Prostate gland (tissue), 2 donors: Measurements from ENCODE around the gene IQCM.

Experiments used
- POLR2A ChIP-seq: fragments of 450-650 bp; IDR thresholded peaks from one replicate; pipeline ENCODE4 v1.6.1; 2016; ENCODE audit warnings: antibody characterized with exemption, mild to moderate bottlenecking
- POLR2AphosphoS5 ChIP-seq: sonication (generic); formaldehyde crosslinking; IDR thresholded peaks from one replicate; pipeline ENCODE4 v1.6.1; 2017; ENCODE audit warnings: antibody characterized with exemption
- TF ChIP-seq, protein P1 (sequence below), 4 experiments: fragments of 200-600 bp in 2 of 4; fragments of 450-650 bp in 2 of 4; sonication (generic) in 2 of 4; IDR thresholded peaks; 1 replicate in 3 of 4; 2 replicates in 1 of 4; pipeline ENCODE4 v1.5.1; 2016 to 2019; ENCODE audit warnings: antibody characterized with exemption in 4 of 4, mild to moderate bottlenecking in 2 of 4, moderate library complexity in 2 of 4

DNA sequence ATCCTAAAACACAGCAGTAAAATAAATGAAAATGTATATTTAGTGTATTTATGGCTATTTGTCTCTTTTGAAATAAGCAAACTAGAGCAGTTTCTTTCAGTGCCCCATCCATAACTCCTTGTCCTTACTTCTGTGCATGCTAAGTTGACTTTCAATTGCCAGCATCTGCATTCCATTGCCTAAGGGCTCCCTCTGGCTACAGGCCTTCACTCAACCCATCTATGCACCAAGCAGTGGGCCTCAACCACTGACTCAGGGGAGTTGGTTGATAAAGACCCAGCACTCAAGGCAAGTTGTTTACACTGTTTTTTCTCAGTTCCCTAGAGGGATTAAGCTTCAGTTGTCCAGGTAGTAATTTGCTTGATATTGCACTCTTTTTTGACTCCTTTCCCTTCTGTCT lies 265.7 kb downstream of the IQCM start:
- no peak for TF ChIP-seq POLR2AphosphoS5
- TF ChIP-seq, protein P1, sequence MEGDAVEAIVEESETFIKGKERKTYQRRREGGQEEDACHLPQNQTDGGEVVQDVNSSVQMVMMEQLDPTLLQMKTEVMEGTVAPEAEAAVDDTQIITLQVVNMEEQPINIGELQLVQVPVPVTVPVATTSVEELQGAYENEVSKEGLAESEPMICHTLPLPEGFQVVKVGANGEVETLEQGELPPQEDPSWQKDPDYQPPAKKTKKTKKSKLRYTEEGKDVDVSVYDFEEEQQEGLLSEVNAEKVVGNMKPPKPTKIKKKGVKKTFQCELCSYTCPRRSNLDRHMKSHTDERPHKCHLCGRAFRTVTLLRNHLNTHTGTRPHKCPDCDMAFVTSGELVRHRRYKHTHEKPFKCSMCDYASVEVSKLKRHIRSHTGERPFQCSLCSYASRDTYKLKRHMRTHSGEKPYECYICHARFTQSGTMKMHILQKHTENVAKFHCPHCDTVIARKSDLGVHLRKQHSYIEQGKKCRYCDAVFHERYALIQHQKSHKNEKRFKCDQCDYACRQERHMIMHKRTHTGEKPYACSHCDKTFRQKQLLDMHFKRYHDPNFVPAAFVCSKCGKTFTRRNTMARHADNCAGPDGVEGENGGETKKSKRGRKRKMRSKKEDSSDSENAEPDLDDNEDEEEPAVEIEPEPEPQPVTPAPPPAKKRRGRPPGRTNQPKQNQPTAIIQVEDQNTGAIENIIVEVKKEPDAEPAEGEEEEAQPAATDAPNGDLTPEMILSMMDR (IDR thresholded peaks at IDR 0.05), result no peak
- TF ChIP-seq POLR2A, result no peak
